H9 (cell line): Measurements from ENCODE around the gene CD46. TPM values are rescaled to one million over a fixed set of nuclear protein-coding genes. Genes with fewer than 3 reads are reported as not detected.

Experiments used
- DNase-seq: peaks from one replicate; pipeline ENCODE4 v3.0.0-alpha.2; 2017
- H2AFZ ChIP-seq: one replicate; pipeline ENCODE4 v1.6.1; 2013; ENCODE audit warnings: mild to moderate bottlenecking, low read length, control low read depth, moderate library complexity
- H2AK5ac ChIP-seq: 2 replicates; pipeline ENCODE4 v1.6.1; 2013; ENCODE audit warnings: low read length, control low read depth, mixed read lengths; ENCODE audit not compliant: insufficient read length
- H2BK120ac ChIP-seq: one replicate; pipeline ENCODE4 v1.6.1; 2013; ENCODE audit warnings: low read depth, mild to moderate bottlenecking, low read length, control low read depth, inconsistent platforms; ENCODE audit not compliant: poor library complexity, severe bottlenecking
- H2BK12ac ChIP-seq: 2 replicates; pipeline ENCODE4 v1.6.1; 2013; ENCODE audit warnings: low read length, control low read depth, mixed read lengths, low read depth; ENCODE audit not compliant: insufficient read length
- H2BK15ac ChIP-seq: 2 replicates; pipeline ENCODE4 v1.6.1; 2013; ENCODE audit warnings: low read depth, low read length, control low read depth
- H2BK20ac ChIP-seq: one replicate; pipeline ENCODE4 v1.6.1; 2013; ENCODE audit warnings: low read depth, mild to moderate bottlenecking, low read length, control low read depth, inconsistent platforms; ENCODE audit not compliant: poor library complexity, severe bottlenecking
- H2BK5ac ChIP-seq: 2 replicates; pipeline ENCODE4 v1.6.1; 2013; ENCODE audit warnings: low read length, control low read depth, mixed read lengths; ENCODE audit not compliant: insufficient read length
- H3K14ac ChIP-seq: 2 replicates; pipeline ENCODE4 v1.6.1; 2013; ENCODE audit warnings: low read length, control low read depth; ENCODE audit not compliant: insufficient read depth
- H3K18ac ChIP-seq: 2 replicates; pipeline ENCODE4 v1.6.1; 2013; ENCODE audit warnings: low read depth, mild to moderate bottlenecking, mixed read lengths, low read length, control low read depth; ENCODE audit not compliant: insufficient read length
- H3K23ac ChIP-seq: 2 replicates; pipeline ENCODE4 v1.6.1; 2013; ENCODE audit warnings: low read length, control low read depth, mixed read lengths, low read depth; ENCODE audit not compliant: insufficient read length
- H3K23me2 ChIP-seq: 2 replicates; pipeline ENCODE4 v1.6.1; 2013; ENCODE audit warnings: low read depth, mild to moderate bottlenecking, mixed read lengths, low read length, control low read depth; ENCODE audit not compliant: insufficient read length, poor library complexity, severe bottlenecking
- H3K27ac ChIP-seq: 2 replicates; pipeline ENCODE4 v1.5.1; 2013; ENCODE audit warnings: low read length, control low read depth, mixed read lengths, low read depth; ENCODE audit not compliant: insufficient read length
- H3K27me3 ChIP-seq: 2 replicates; pipeline ENCODE4 v1.6.1; 2013; ENCODE audit warnings: low read length, control low read depth, inconsistent platforms; ENCODE audit not compliant: insufficient read depth
- H3K4ac ChIP-seq: 2 replicates; pipeline ENCODE4 v1.6.1; 2013; ENCODE audit warnings: low read depth, mild to moderate bottlenecking, control low read depth, inconsistent platforms, low read length, moderate library complexity
- H3K4me1 ChIP-seq: 2 replicates; pipeline ENCODE4 v1.6.1; 2013; ENCODE audit warnings: low read length, control low read depth, inconsistent platforms; ENCODE audit not compliant: insufficient read depth
- H3K4me2 ChIP-seq: 2 replicates; pipeline ENCODE4 v1.6.1; 2013; ENCODE audit warnings: low read length, control low read depth, mixed read lengths; ENCODE audit not compliant: insufficient read length, insufficient read depth
- H3K56ac ChIP-seq: 2 replicates; pipeline ENCODE4 v1.6.1; 2013; ENCODE audit warnings: low read depth, mild to moderate bottlenecking, mixed read lengths, low read length, control low read depth; ENCODE audit not compliant: insufficient read length
- H3K79me1 ChIP-seq: 2 replicates; pipeline ENCODE4 v1.6.1; 2013; ENCODE audit warnings: low read depth, mild to moderate bottlenecking, moderate library complexity, low read length, control low read depth, inconsistent platforms; ENCODE audit not compliant: insufficient read depth, poor library complexity, severe bottlenecking
- H3K79me2 ChIP-seq: 2 replicates; pipeline ENCODE4 v1.6.1; 2013; ENCODE audit warnings: low read length, control low read depth, inconsistent platforms; ENCODE audit not compliant: insufficient read depth
- H3K9ac ChIP-seq: 2 replicates; pipeline ENCODE4 v1.6.1; 2013; ENCODE audit warnings: low read length, control low read depth, mixed read lengths; ENCODE audit not compliant: insufficient read length; ENCODE audit errors: extremely low read depth
- H3K9me3 ChIP-seq: one replicate; pipeline ENCODE4 v1.6.1; 2013; ENCODE audit warnings: low read depth, low read length, inconsistent platforms; ENCODE audit not compliant: control insufficient read depth
- H3T11ph ChIP-seq: one replicate; pipeline ENCODE4 v1.6.1; 2013; ENCODE audit warnings: mild to moderate bottlenecking, low read length, control low read depth, inconsistent platforms
- H4K20me1 ChIP-seq: one replicate; pipeline ENCODE4 v1.6.1; 2013; ENCODE audit not compliant: control insufficient read depth, insufficient read length, insufficient read depth
- H4K5ac ChIP-seq: 2 replicates; pipeline ENCODE4 v1.6.1; 2013; ENCODE audit warnings: low read depth, mild to moderate bottlenecking, mixed read lengths, low read length, control low read depth; ENCODE audit not compliant: insufficient read length
- H4K8ac ChIP-seq: replicated peaks from 2 replicates; pipeline ENCODE4 v1.6.1; 2013; ENCODE audit warnings: low read length, control low read depth, mixed read lengths, low read depth; ENCODE audit not compliant: insufficient read length
- H4K91ac ChIP-seq: 2 replicates; pipeline ENCODE4 v1.6.1; 2013; ENCODE audit warnings: low read depth, mild to moderate bottlenecking, moderate library complexity, mixed read lengths, low read length, control low read depth; ENCODE audit not compliant: insufficient read length
- H3K27ac Mint-ChIP-seq, 3 experiments: 2 replicates in 2 of 3; 3 replicates in 1 of 3; pipeline ENCODE4 v1.8.0; 2020 to 2021; ENCODE audit warnings: mixed read lengths in 3 of 3, mild to moderate bottlenecking in 1 of 3, moderate library complexity in 1 of 3
- H3K27me3 Mint-ChIP-seq: 2 replicates; pipeline ENCODE4 v1.8.0; 2021; ENCODE audit warnings: low read depth, mild to moderate bottlenecking, moderate library complexity, mixed read lengths
- H3K36me3 Mint-ChIP-seq, 3 experiments: 2 replicates in 2 of 3; 3 replicates in 1 of 3; pipeline ENCODE4 v1.8.0; 2020 to 2021; ENCODE audit warnings: low read depth in 3 of 3, mixed read lengths in 3 of 3; ENCODE audit not compliant: insufficient read depth in 1 of 3
- H3K4me1 Mint-ChIP-seq, 2 experiments: 2 replicates each; pipeline ENCODE4 v1.8.0; 2020; ENCODE audit warnings: mixed read lengths in 2 of 2
- H3K4me3 Mint-ChIP-seq, 2 experiments: 2 replicates in 1 of 2; 3 replicates in 1 of 2; pipeline ENCODE4 v1.8.0; 2020 to 2021; ENCODE audit warnings: mild to moderate bottlenecking in 2 of 2, mixed read lengths in 2 of 2, moderate library complexity in 1 of 2
- H3K9me3 Mint-ChIP-seq, 2 experiments: 2 replicates in 1 of 2; 3 replicates in 1 of 2; pipeline ENCODE4 v1.8.0; 2020; ENCODE audit warnings: mild to moderate bottlenecking in 2 of 2, mixed read lengths in 2 of 2, moderate library complexity in 1 of 2
- WGBS: extraction: QIAGEN DNeasy Blood & Tissue Kit; methylation state at CpG from one replicate; pipeline ENCODE4 v1.1.7; 2013; ENCODE audit warnings: missing lambda C conversion rate, low lambda C conversion rate, mixed read lengths; ENCODE audit not compliant: insufficient read length; ENCODE audit errors: extremely low coverage; 5-methylcytosine and 5-hydroxymethylcytosine counted together
- total RNA-seq: library from RNA; stranded (reverse); gene quantifications from 2 replicates; pipeline ENCODE4 v1.2.1, GENCODE V29; 2021
- TF ChIP-seq, protein P1 (sequence below): fragments of 200-600 bp; sonication (generic); conservative IDR thresholded peaks from 3 replicates; pipeline ENCODE4 v1.8.0; 2021; ENCODE audit warnings: antibody characterized with exemption, mild to moderate bottlenecking

CD46 gene
- total RNA-seq, 1 experiment from 2014 or later, result 89.2 TPM

DNA sequence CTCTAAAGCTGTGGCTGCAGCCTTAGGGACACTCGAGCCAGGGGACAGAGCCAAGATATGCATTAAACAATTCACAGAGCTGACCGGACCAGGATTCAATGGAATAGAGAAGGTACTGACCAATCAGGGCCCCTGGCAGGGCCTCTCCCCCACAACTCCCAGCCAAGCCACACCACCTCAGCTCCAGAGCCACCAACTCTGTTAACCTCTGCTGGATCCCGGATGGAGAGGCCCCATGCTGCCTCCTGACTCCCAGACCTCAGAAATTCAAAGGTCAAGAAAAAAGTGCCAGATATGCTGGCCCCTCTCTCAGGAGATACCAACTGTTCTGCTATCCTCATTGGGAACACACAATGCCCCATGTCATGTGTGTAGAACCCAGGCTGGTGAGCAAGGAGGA, 62.1 kb downstream of the CD46 start:
- H2AK5ac ChIP-seq, result no peak overlapping the region
- no peaks in the 10 kb centered on the region for H3K79me1 ChIP-seq
- H2BK20ac ChIP-seq, result no peak overlapping the region
- Mint-ChIP-seq H3K9me3 (no peaks in the 10 kb centered on the region; a peak in 1 of 5 replicates), H3K4me3 (no peak overlapping the region), H3K36me3 (peaks cover 0 to 4% (median 3%) of the 10 kb centered on the region in 3 experiments; a peak in 4 of 7 replicates), H3K27ac (no peak overlapping the region; a peak in 1 of 7 replicates), H3K27me3 (no peaks in the 10 kb centered on the region), H3K4me1 (peaks cover 10 to 14% of the 10 kb centered on the region in 2 experiments)
- no peaks in the 10 kb centered on the region for H3K79me2 ChIP-seq
- no CpG with 5 or more reads among the region's 3 CpGs for WGBS
- no peak overlapping the region for H3K23ac ChIP-seq
- no peak overlapping the region for H2AFZ ChIP-seq
- no peak overlapping the region for H3K14ac ChIP-seq
- no peak overlapping the region for H2BK5ac ChIP-seq
- H2BK15ac ChIP-seq, result no peak overlapping the region
- H3K27ac ChIP-seq, result no peak overlapping the region
- no peak overlapping the region for H3K18ac ChIP-seq
- no peaks in the 10 kb centered on the region for H4K20me1 ChIP-seq
- no peak overlapping the region for H4K5ac ChIP-seq
- no peak overlapping the region for H4K8ac ChIP-seq
- no peak overlapping the region for H3K9ac ChIP-seq
- H2BK12ac ChIP-seq, result no peak overlapping the region
- H3K4ac ChIP-seq, result no peak overlapping the region
- H3K4me2 ChIP-seq, result no peak overlapping the region
- H3T11ph ChIP-seq, result no peak overlapping the region
- no peak overlapping the region for H4K91ac ChIP-seq
- H3K9me3 ChIP-seq, result no peaks in the 10 kb centered on the region
- no peaks in the 10 kb centered on the region for H3K23me2 ChIP-seq
- H3K27me3 ChIP-seq, result no peaks in the 10 kb centered on the region
- DNase-seq, result no peak
- no peak overlapping the region for H2BK120ac ChIP-seq
- TF ChIP-seq, protein P1, sequence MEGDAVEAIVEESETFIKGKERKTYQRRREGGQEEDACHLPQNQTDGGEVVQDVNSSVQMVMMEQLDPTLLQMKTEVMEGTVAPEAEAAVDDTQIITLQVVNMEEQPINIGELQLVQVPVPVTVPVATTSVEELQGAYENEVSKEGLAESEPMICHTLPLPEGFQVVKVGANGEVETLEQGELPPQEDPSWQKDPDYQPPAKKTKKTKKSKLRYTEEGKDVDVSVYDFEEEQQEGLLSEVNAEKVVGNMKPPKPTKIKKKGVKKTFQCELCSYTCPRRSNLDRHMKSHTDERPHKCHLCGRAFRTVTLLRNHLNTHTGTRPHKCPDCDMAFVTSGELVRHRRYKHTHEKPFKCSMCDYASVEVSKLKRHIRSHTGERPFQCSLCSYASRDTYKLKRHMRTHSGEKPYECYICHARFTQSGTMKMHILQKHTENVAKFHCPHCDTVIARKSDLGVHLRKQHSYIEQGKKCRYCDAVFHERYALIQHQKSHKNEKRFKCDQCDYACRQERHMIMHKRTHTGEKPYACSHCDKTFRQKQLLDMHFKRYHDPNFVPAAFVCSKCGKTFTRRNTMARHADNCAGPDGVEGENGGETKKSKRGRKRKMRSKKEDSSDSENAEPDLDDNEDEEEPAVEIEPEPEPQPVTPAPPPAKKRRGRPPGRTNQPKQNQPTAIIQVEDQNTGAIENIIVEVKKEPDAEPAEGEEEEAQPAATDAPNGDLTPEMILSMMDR, result no peak
- no peaks in the 10 kb centered on the region for H3K4me1 ChIP-seq
- H3K56ac ChIP-seq, result no peak overlapping the region
